Kasumi-1 (cell line): ENCODE measurements around the gene FAM210B.
"Not testable (repeated sequence)": the region's sequence is repeated elsewhere in the genome, so short reads cannot be mapped to it uniquely, and the experiment has no call there.

Experiments used
- DNase-seq, 2 experiments: peaks; one replicate each; lab custom pipeline; 2025; lab: John Stamatoyannopoulos, UW

The FAM210B gene

DNA sequence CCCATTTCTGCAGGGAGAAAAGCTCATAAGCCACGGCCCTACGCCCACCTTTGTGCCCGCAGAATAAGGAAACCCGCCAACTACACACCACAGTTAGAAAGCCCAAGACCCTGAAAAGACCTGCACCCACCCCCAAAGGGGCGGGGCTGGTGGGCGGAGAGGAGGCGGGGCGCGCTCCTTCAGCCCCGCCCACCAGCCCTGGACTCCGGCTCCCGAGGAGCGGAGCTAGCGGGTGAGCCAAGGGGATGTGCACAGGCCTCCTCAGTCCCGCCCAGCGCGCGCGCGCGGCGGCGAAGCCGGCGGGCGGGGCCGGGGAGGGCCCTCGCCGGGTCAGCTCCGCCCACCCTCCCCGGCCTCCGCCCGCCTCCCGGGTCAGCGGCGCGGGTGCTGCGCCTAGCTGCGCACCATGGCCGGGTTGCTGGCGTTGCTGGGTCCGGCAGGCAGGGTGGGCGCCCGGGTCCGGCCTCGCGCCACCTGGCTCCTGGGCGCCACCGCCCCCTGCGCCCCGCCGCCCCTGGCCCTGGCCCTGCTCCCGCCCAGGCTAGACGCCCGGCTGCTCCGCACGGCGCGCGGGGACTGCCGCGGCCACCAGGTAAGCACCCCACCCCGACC, at the start of gene FAM210B:
Gene FAM210B (plus strand): TSS at position 375 of the 612 bp plus-strand sequence. CDS start 32 bp downstream, at position 407.
- peak; percentile 75 to 85 for DNase-seq

- DNase-seq = no peak
Observed at GRCh38 chr20:56316051-56316450, 42.7 kb upstream of the FAM210B start.

- DNase-seq = no peak
Observed at GRCh38 chr20:56316483-56316882, 42.3 kb upstream of the FAM210B start.

GRCh38 chr20:56322681-56323080, 36.1 kb upstream of the FAM210B start:
- DNase-seq = no peak

DNA sequence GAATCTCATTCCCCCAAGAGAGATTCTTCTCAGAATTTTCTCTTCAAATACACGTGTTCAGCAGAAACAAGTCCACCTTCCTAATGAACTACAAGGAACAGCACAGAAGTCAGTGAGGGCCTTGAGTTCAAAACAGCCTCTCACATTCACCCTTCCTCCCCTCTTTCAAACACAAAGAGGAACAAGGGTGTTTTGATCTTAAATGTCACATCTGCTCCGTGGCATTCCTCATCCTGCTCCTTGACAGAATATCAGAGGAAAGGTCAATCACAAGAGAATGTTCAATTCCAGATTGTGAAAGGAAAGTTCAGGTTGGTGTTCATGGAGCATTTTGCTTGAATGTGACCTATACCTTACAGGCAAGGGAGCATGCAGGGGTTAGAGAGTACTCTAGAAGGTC, 35.6 kb upstream of the FAM210B start:
- DNase-seq = no peak

GRCh38 chr20:56323656-56324055, 35.1 kb upstream of the FAM210B start:
- no peak for DNase-seq

- no peak for DNase-seq
Observed at GRCh38 chr20:56324806-56325205, 34.0 kb upstream of the FAM210B start.

DNA sequence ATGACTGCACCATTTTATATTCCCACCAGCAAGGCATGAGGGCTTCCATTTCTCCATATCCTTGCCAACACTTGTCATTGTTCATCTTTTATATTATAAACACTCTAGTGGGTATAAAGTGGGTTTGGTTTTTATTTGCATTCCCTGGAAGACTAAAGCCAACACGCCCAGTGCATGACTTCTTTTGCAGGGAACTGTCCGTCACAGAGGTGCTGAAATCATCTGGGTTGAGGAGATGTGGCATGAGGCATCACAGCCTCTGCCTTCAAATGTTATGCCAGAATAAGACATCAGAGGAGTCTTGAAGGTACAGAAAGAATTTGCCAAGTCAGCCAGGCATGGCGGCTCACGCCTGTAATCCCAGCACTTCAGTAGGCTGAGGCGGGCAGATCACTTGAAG, 29.9 kb upstream of the FAM210B start:
- peak; percentile 1 to 19 for DNase-seq

DNA sequence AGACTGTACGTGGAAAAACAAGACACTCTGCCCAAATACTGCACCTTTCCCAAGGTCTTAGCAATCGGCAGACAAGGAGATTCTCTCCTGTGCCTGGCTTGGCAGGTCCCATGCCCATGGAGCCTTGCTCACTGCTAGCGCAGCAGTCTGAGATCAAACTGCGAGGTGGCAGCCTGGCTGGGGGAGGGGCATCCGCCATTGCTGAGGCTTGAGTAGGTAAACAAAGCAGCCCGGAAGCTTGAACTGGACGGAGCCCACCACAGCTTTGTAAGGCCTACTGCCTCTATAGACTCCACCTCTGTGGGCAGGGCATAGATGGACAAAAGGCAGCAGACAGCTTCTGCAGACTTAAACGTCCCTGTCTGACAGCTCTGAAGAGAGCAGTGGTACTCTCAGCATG, 22.1 kb upstream of the FAM210B start:
- not testable (repeated sequence) for DNase-seq

DNA sequence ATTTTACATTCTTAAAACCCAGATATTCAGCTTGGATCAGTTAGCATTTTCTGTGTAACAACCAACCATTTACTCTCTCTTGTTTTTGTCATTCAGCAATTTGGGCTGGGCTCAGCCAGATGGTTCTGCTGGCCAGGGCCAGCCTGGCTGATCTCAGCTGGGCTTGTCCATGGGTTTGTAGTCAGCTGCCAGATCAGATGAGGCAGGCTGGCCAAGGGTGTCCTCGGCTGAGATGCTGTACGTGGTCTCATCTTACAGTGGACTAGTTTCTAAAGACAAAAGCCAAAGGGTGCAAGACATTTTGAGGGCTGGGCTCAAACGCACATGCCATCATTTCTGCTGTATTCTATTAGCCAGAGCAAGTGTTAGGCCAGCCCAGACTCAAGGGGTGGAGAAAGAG, 16.0 kb upstream of the FAM210B start:
- no peak for DNase-seq

DNA sequence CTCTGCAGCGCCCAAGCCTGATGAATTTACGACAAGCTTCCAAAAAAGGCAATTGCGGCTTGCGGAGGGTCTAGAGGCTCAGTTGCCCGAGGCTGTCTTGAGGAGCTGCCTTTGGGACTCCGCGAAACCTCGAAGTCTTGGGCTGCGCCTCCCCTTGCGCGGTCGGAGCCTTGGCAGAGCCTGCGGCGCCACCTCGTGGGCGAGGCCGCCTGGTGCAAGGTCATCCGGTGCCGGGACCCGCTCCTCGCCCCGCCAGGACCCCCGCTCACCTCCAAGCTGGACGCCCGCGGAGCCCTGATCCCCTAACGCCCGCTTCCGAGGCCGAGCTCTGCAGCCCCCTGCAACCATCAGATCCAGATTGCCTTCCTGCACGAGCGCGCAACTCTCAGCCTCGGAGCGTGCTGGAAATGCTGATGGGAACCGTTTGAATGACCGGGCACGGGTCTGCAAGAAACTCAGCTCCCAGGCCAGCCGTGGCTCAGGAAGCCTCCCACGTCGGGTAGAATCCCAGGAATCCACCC, 14.9 kb upstream of the FAM210B start:
- peak; percentile 22 to 45 for DNase-seq

DNA sequence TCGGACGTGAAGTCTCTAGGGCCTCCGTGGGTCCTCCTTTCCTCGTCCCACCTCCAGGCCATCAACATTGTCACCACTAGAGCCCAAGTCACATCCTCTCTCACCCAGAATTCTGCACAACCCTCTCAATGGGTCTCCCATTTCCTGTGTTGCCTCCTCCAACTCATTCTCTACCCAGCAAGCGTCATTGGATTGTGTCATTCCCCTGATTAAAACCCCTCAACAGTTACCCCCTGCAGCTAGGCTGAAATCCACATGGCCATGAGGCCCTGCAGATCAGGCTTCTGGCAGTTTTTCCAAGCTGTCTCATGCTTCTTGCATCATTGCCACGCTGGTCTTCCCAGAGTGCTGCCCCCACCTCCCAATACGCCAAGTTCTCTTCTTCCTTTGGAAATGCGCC, 12.9 kb upstream of the FAM210B start:
- no peak for DNase-seq

DNA sequence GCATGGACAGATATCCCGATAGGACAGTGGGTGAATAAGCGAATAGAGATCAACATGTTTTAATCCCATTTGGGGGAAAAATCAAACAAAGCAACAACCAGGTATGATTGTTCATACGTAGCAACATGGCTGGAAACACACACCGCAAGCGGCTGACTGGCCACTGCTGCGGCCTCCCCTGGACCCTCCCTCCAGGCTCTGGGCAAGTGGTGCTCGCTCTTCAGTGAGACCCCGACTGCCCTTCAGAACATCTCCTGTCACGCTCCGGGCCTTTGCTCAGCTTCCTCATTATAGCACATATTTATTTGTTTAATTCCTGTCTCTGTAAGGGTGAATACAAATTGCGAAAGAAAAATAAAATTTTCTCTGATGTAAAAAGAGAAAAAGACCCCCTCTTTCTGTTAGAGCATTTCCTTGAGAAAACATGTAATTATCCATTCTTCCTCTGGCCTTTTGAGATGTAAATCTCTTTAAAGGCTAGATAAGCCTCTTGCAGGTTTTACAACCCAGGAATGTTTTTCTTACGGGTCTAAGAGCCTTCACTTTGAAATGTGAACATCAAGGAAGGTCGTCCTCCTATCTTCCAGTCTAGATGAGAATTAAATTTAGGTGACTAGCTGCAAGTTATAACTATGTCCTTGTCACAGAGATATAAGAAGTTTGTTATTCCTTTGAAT, 11.0 kb upstream of the FAM210B start:
- DNase-seq = no peak

GRCh38 chr20:56348305-56348693, 10.5 kb upstream of the FAM210B start:
- no peak for DNase-seq

DNA sequence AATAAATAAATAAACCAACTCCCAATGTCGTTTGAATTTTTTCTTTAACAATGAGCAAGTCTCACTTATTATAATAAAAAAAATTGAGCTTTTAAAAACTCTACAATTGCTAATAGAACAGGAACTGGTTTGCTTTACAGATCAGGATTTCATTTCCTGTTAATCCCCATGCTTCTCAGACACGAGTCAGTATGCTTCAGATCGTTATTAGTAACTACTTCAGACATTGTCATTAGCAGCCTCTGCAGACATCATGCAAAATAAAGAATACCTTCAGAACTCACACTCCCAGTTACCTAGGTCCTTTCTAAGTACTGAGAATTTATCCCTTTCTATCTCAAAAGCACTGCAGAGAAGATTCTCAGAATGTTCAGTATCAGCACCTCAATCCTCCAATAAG, 10.0 kb upstream of the FAM210B start:
- DNase-seq = no peak

DNA sequence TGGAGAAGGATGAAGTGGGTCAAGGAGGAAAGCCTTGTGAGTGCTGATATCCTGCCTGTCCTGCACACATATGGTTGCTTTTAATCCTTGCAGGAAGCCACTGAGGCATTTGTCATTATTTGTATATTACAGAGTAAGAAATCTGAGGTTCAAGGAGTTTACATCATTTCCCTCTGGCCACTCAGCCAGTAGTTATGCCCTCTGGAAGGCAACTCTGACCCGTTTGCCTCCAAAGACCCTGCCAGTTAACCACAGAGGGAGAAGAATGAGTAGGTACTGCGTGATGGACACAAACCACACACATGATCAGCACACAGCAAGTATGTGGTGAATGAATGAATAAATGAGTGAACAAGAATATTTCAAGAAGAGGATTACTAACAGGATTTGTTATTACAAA, 7.9 kb upstream of the FAM210B start:
- DNase-seq = no peak

DNA sequence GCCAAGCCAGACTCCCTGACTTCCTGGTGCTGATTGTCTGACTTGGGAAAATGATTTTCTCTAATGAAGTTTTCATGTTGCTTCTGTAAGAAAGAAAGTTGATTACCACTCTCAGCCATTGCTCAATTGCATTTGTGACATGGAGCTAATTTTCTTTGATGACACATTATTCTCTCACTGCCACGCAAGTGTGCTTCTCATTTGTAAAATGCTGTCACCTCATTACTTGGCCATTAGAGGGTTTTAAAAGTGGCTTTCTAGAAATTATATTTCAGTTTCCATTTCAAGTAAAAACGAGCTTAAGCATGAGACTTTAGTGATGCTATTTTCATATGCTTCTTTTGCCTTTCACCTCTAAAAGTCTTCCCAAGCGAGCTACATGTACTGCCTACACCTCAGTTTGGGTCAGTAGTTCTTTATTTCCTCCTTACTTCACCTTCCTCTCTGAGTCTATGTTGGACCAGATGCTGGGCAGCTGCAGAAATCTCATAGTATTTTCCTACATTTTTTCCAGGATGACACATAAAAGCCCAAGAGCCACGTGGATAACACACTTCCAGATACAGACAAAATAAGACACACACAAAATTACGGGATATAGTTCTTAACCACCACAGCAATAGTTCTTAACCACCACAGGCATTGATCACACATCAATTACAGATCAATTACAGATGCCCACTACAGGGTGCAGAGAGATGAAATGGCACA, 6.3 kb upstream of the FAM210B start:
- DNase-seq = no peak

GRCh38 chr20:56353356-56353755, 5.4 kb upstream of the FAM210B start:
- DNase-seq = peak; percentile 36 to 42

- no peak for DNase-seq
Observed at GRCh38 chr20:56358070-56358469, 704 bp upstream of the FAM210B start.

GRCh38 chr20:56359212-56360132, 698 bp downstream of the FAM210B start:
- DNase-seq = peak; percentile 40 to 45

GRCh38 chr20:56360133-56360907, 1.5 kb downstream of the FAM210B start:
- no peak for DNase-seq
